ENCODE results near the gene SYCP2L.
"Not testable (repeated sequence)": the region's sequence is repeated elsewhere in the genome, so short reads cannot be mapped to it uniquely, and the experiment has no call there.

SYCP2L gene

GRCh38 chr6:10880366-10880765 is 6.5 kb upstream of the SYCP2L start:
- peaks cover 0 to 19% of the 10 kb centered on the region in 2 donors for H3K4me1 ChIP-seq (ENCODE audit: control insufficient read depth in 1 of 2, insufficient read depth in 2 of 2, low read length in 2 of 2)
- no peaks in the 10 kb centered on the region for H3K36me3 ChIP-seq (ENCODE audit: control insufficient read depth in 1 of 2, insufficient read depth in 2 of 2, low read length in 2 of 2)
- H3K27ac ChIP-seq (ENCODE audit: low read length): no peak overlapping the region
- H3K27me3 ChIP-seq (ENCODE audit: low read depth, low read length): peaks cover 28% of the 10 kb centered on the region
- H3K9me3 ChIP-seq (ENCODE audit: control insufficient read depth in 1 of 2, low read length in 2 of 2): no peaks in the 10 kb centered on the region
- no peak overlapping the region for H3K4me3 ChIP-seq (ENCODE audit: low read depth in 1 of 2, low read length in 2 of 2)

- not testable (repeated sequence) for H3K27ac ChIP-seq (ENCODE audit: low read length); H3K4me3 ChIP-seq (ENCODE audit: low read depth in 1 of 2, low read length in 2 of 2)
- H3K27me3 ChIP-seq (ENCODE audit: low read depth, low read length): peaks cover 42% of the 10 kb centered on the region
Observed at GRCh38 chr6:10882253-10882630, 4.6 kb upstream of the SYCP2L start.

GRCh38 chr6:10882657-10883171 is 4.1 kb upstream of the SYCP2L start:
- H3K4me1 ChIP-seq (ENCODE audit: control insufficient read depth in 1 of 2, insufficient read depth in 2 of 2, low read length in 2 of 2): peaks cover 0 to 33% of the 10 kb centered on the region in 2 donors
- no peaks in the 10 kb centered on the region for H3K9me3 ChIP-seq (ENCODE audit: control insufficient read depth in 1 of 2, low read length in 2 of 2)
- no peaks in the 10 kb centered on the region for H3K36me3 ChIP-seq (ENCODE audit: control insufficient read depth in 1 of 2, insufficient read depth in 2 of 2, low read length in 2 of 2)
- peaks cover 42% of the 10 kb centered on the region for H3K27me3 ChIP-seq (ENCODE audit: low read depth, low read length)
- no peak overlapping the region for H3K27ac ChIP-seq (ENCODE audit: low read length)
- H3K4me3 ChIP-seq (ENCODE audit: low read depth in 1 of 2, low read length in 2 of 2): no peak overlapping the region

More at GRCh38 chr6:10882253-10882630, 4.6 kb upstream of the SYCP2L start:
- not testable (repeated sequence) for H3K36me3 ChIP-seq (ENCODE audit: control insufficient read depth in 1 of 2, insufficient read depth in 2 of 2, low read length in 2 of 2); H3K9me3 ChIP-seq (ENCODE audit: control insufficient read depth in 1 of 2, low read length in 2 of 2)
- peaks cover 0 to 30% of the 10 kb centered on the region in 2 donors for H3K4me1 ChIP-seq (ENCODE audit: control insufficient read depth in 1 of 2, insufficient read depth in 2 of 2, low read length in 2 of 2)

GRCh38 chr6:10883312-10884244 is 3.3 kb upstream of the SYCP2L start:
- Histone ChIP-seq H3K36me3 (ENCODE audit: control insufficient read depth in 1 of 2, insufficient read depth in 2 of 2, low read length in 2 of 2) (no peaks in the 10 kb centered on the region), H3K27me3 (ENCODE audit: low read depth, low read length) (peaks cover 42% of the 10 kb centered on the region), H3K4me3 (ENCODE audit: low read depth in 1 of 2, low read length in 2 of 2) (peak overlapping the region in 1 of 2 donors; percentile 35), H3K27ac (ENCODE audit: low read length) (no peak overlapping the region), H3K4me1 (ENCODE audit: control insufficient read depth in 1 of 2, insufficient read depth in 2 of 2, low read length in 2 of 2) (peaks cover 0 to 33% of the 10 kb centered on the region in 2 donors), H3K9me3 (ENCODE audit: control insufficient read depth in 1 of 2, low read length in 2 of 2) (no peaks in the 10 kb centered on the region)

- H3K4me3 ChIP-seq (ENCODE audit: low read depth in 1 of 2, low read length in 2 of 2): peak overlapping the region in 1 of 2 donors; percentile 35
- no peak overlapping the region for H3K27ac ChIP-seq (ENCODE audit: low read length)
- peaks cover 42% of the 10 kb centered on the region for H3K27me3 ChIP-seq (ENCODE audit: low read depth, low read length)
Observed at GRCh38 chr6:10884245-10884972, 2.4 kb upstream of the SYCP2L start.

GRCh38 chr6:10886365-10886690 is 524 bp upstream of the SYCP2L start:
- H3K9me3 ChIP-seq (ENCODE audit: control insufficient read depth in 1 of 2, low read length in 2 of 2); H3K27ac ChIP-seq (ENCODE audit: low read length); H3K4me3 ChIP-seq (ENCODE audit: low read depth in 1 of 2, low read length in 2 of 2); H3K36me3 ChIP-seq (ENCODE audit: control insufficient read depth in 1 of 2, insufficient read depth in 2 of 2, low read length in 2 of 2): not testable (repeated sequence)
- peaks cover 0 to 33% of the 10 kb centered on the region in 2 donors for H3K4me1 ChIP-seq (ENCODE audit: control insufficient read depth in 1 of 2, insufficient read depth in 2 of 2, low read length in 2 of 2)
- peaks cover 40% of the 10 kb centered on the region for H3K27me3 ChIP-seq (ENCODE audit: low read depth, low read length)

More at GRCh38 chr6:10884245-10884972, 2.4 kb upstream of the SYCP2L start:
- peaks cover 0 to 33% of the 10 kb centered on the region in 2 donors for H3K4me1 ChIP-seq (ENCODE audit: control insufficient read depth in 1 of 2, insufficient read depth in 2 of 2, low read length in 2 of 2)
- no peaks in the 10 kb centered on the region for H3K9me3 ChIP-seq (ENCODE audit: control insufficient read depth in 1 of 2, low read length in 2 of 2)
- H3K36me3 ChIP-seq (ENCODE audit: control insufficient read depth in 1 of 2, insufficient read depth in 2 of 2, low read length in 2 of 2): no peaks in the 10 kb centered on the region

GRCh38 chr6:10890151-10890550 is 3.3 kb downstream of the SYCP2L start:
- H3K27me3 ChIP-seq (ENCODE audit: low read depth, low read length): peaks cover 13% of the 10 kb centered on the region
- H3K36me3 ChIP-seq (ENCODE audit: control insufficient read depth in 1 of 2, insufficient read depth in 2 of 2, low read length in 2 of 2): no peaks in the 10 kb centered on the region
- H3K4me3 ChIP-seq (ENCODE audit: low read depth in 1 of 2, low read length in 2 of 2): no peak overlapping the region
- H3K4me1 ChIP-seq (ENCODE audit: control insufficient read depth in 1 of 2, insufficient read depth in 2 of 2, low read length in 2 of 2): peaks cover 0 to 14% of the 10 kb centered on the region in 2 donors
- H3K9me3 ChIP-seq (ENCODE audit: control insufficient read depth in 1 of 2, low read length in 2 of 2): peaks cover 0 to 4% of the 10 kb centered on the region in 2 donors
- H3K27ac ChIP-seq (ENCODE audit: low read length): no peak overlapping the region

GRCh38 chr6:10891960-10892359 is 5.1 kb downstream of the SYCP2L start:
- Histone ChIP-seq H3K9me3 (ENCODE audit: control insufficient read depth in 1 of 2, low read length in 2 of 2) (peaks cover 0 to 4% of the 10 kb centered on the region in 2 donors), H3K27me3 (ENCODE audit: low read depth, low read length) (peaks cover under 1% of the 10 kb centered on the region), H3K36me3 (ENCODE audit: control insufficient read depth in 1 of 2, insufficient read depth in 2 of 2, low read length in 2 of 2) (no peaks in the 10 kb centered on the region), H3K4me1 (ENCODE audit: control insufficient read depth in 1 of 2, insufficient read depth in 2 of 2, low read length in 2 of 2) (peaks cover 0 to 6% of the 10 kb centered on the region in 2 donors), H3K4me3 (ENCODE audit: low read depth in 1 of 2, low read length in 2 of 2) (no peak overlapping the region), H3K27ac (ENCODE audit: low read length) (no peak overlapping the region)

GRCh38 chr6:10894958-10895357 is 8.1 kb downstream of the SYCP2L start:
- Histone ChIP-seq H3K27me3 (ENCODE audit: low read depth, low read length) (no peaks in the 10 kb centered on the region), H3K4me1 (ENCODE audit: control insufficient read depth in 1 of 2, insufficient read depth in 2 of 2, low read length in 2 of 2) (no peaks in the 10 kb centered on the region), H3K36me3 (ENCODE audit: control insufficient read depth in 1 of 2, insufficient read depth in 2 of 2, low read length in 2 of 2) (no peaks in the 10 kb centered on the region), H3K27ac (ENCODE audit: low read length) (no peak overlapping the region), H3K4me3 (ENCODE audit: low read depth in 1 of 2, low read length in 2 of 2) (no peak overlapping the region), H3K9me3 (ENCODE audit: control insufficient read depth in 1 of 2, low read length in 2 of 2) (peaks cover 0 to 4% of the 10 kb centered on the region in 2 donors)

GRCh38 chr6:10896691-10897090 is 9.8 kb downstream of the SYCP2L start:
- no peaks in the 10 kb centered on the region for H3K9me3 ChIP-seq (ENCODE audit: control insufficient read depth in 1 of 2, low read length in 2 of 2)
- H3K4me3 ChIP-seq (ENCODE audit: low read depth in 1 of 2, low read length in 2 of 2): no peak overlapping the region
- H3K27me3 ChIP-seq (ENCODE audit: low read depth, low read length): no peaks in the 10 kb centered on the region
- H3K27ac ChIP-seq (ENCODE audit: low read length): no peak overlapping the region
- H3K36me3 ChIP-seq (ENCODE audit: control insufficient read depth in 1 of 2, insufficient read depth in 2 of 2, low read length in 2 of 2): no peaks in the 10 kb centered on the region
- no peaks in the 10 kb centered on the region for H3K4me1 ChIP-seq (ENCODE audit: control insufficient read depth in 1 of 2, insufficient read depth in 2 of 2, low read length in 2 of 2)

- Histone ChIP-seq H3K9me3 (ENCODE audit: control insufficient read depth in 1 of 2, low read length in 2 of 2) (no peaks in the 10 kb centered on the region), H3K36me3 (ENCODE audit: control insufficient read depth in 1 of 2, insufficient read depth in 2 of 2, low read length in 2 of 2) (no peaks in the 10 kb centered on the region), H3K4me3 (ENCODE audit: low read depth in 1 of 2, low read length in 2 of 2) (no peak overlapping the region), H3K4me1 (ENCODE audit: control insufficient read depth in 1 of 2, insufficient read depth in 2 of 2, low read length in 2 of 2) (no peaks in the 10 kb centered on the region), H3K27me3 (ENCODE audit: low read depth, low read length) (no peaks in the 10 kb centered on the region), H3K27ac (ENCODE audit: low read length) (no peak overlapping the region)
Observed at GRCh38 chr6:10901770-10902169, 14.9 kb downstream of the SYCP2L start.
